Stromal cell of bone marrow (primary cell): ENCODE results near the gene PTPRD.

ENCODE experiments used
- DNase-seq: peaks from one replicate; pipeline ENCODE4 v3.0.0-alpha.2; 2012; ENCODE audit warnings: low read depth

The PTPRD gene

GRCh38 chr9:8826281-8826680 lies 1786.5 kb downstream of the PTPRD start:
- DNase-seq: no peak

- DNase-seq: no peak
Measured at GRCh38 chr9:8825585-8826147, 1787.1 kb downstream of the PTPRD start.

- no peak for DNase-seq
Measured at GRCh38 chr9:8823131-8823895, 1789.5 kb downstream of the PTPRD start.

GRCh38 chr9:8822667-8823025 lies 1790.2 kb downstream of the PTPRD start:
- DNase-seq: no peak

- DNase-seq: no peak
Measured at GRCh38 chr9:8821910-8822666, 1790.7 kb downstream of the PTPRD start.

GRCh38 chr9:8817335-8817734 lies 1795.5 kb downstream of the PTPRD start:
- DNase-seq: no peak

- no peak for DNase-seq
Measured at GRCh38 chr9:8816361-8816760, 1796.4 kb downstream of the PTPRD start.

- DNase-seq: no peak
Measured at GRCh38 chr9:8815931-8816330, 1796.9 kb downstream of the PTPRD start.

GRCh38 chr9:8815219-8815618 lies 1797.6 kb downstream of the PTPRD start:
- no peak for DNase-seq

GRCh38 chr9:8812888-8813287 lies 1799.9 kb downstream of the PTPRD start:
- DNase-seq: no peak

GRCh38 chr9:8809741-8810140 lies 1803.1 kb downstream of the PTPRD start:
- no peak for DNase-seq

- DNase-seq: no peak
Measured at GRCh38 chr9:8806150-8806549, 1806.7 kb downstream of the PTPRD start.

GRCh38 chr9:8804613-8805012 lies 1808.2 kb downstream of the PTPRD start:
- DNase-seq: no peak

- DNase-seq: no peak
Measured at GRCh38 chr9:8802242-8802641, 1810.6 kb downstream of the PTPRD start.

- no peak for DNase-seq
Measured at GRCh38 chr9:8800196-8800595, 1812.6 kb downstream of the PTPRD start.

GRCh38 chr9:8799615-8800014 lies 1813.2 kb downstream of the PTPRD start:
- DNase-seq: no peak

- no peak for DNase-seq
Measured at GRCh38 chr9:8799206-8799605, 1813.6 kb downstream of the PTPRD start.

- DNase-seq: no peak
Measured at GRCh38 chr9:8784838-8785237, 1828.0 kb downstream of the PTPRD start.

- no peak for DNase-seq
Measured at GRCh38 chr9:8783941-8784340, 1828.9 kb downstream of the PTPRD start.

GRCh38 chr9:8782237-8782636 lies 1830.6 kb downstream of the PTPRD start:
- DNase-seq: no peak

- no peak for DNase-seq
Measured at GRCh38 chr9:8781458-8781857, 1831.3 kb downstream of the PTPRD start.

- DNase-seq: no peak
Measured at GRCh38 chr9:8780386-8780785, 1832.4 kb downstream of the PTPRD start.

GRCh38 chr9:8779478-8779877 lies 1833.3 kb downstream of the PTPRD start:
- DNase-seq: no peak
